Medulla oblongata (tissue), 1 donor: ENCODE results near the gene CUL3.

Experiments used
- DNase-seq: peaks from one replicate; pipeline ENCODE4 v3.0.0-alpha.2; 2015; ENCODE audit errors: extremely low spot score

The CUL3 gene

DNA sequence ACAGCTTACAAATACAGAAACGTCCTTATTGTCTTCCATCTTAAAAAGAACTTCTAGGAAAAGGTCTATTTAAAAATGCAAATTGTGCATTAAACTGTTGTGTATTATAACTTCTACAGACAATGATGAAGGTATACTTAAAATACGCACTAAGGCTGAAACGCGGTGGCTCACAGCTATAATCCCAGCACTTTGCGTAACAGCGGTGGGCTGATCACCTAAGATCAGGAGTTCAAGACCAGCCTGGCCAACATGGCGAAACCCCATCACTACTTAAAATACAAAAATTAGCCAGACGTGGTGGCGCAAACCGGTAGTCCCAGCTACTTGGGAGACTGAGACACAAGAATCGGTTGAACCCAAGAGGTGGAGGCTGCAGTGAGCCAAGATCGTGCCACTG, 4.9 kb downstream of the CUL3 start:
- no peak for DNase-seq

DNA sequence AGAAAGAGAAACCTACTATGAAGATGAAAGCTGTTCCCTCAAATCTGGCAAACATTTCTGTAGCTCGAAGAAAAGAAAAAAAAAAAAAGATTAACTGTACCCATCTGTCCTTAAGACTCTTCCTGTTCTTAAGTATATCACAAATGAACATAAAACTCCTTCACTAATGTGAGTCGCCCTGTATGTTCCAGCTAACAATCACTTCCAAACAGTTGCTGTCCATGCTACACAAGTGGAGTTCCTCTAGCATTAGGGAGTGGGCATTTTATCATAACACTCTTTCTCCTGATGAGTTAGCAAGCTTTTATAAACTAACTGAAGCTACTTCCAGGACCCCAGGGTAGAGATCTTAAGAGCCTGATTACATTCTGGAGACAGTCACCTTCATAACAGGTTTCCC, 5.8 kb downstream of the CUL3 start:
- no peak for DNase-seq

DNA sequence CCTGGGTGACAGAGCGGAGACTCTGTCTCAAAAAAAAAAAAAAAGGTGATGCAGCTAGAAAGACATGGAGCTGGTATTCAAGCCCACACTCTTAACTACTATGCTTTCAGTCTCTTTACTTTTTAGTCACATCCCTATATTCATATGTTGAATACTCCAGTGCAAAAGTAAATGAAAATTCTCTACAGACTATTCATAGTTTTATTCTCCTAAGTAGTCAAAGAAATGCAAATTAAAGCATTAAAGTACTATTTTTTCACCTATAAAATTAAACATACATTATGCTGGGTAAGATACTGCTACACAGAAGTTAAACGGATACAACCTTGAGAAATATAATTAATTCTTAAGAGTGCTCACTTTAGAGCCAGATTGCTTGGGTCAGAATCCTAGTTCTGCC, 7.6 kb downstream of the CUL3 start:
- DNase-seq, result no peak

DNA sequence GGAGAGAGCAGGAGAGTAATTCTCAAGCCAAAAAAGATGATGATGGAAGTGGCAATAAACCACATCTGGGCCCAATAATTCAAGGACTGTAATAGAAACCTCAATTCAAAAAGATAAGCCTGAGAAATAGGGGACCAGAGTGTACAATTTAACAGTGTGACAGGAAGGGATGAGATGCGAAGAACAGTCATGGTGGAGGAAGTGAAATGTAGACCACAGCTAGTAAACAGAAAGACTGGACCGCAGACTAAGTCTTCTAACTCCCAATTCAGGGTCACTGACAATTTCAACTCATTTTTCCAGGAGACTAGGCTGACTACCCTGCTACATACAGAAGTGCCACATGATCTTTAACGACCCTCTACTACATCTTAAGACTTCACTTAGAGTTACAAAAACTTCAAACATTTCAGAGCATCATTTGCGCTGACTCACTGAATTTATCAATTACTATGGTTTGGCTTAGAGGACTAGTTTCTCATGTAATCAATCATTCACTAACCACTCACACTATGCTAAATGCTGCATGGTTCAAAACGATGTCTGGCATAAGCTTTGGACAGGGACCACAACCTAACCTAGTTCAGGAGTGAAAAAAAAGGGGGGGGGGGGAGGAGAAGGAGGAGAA, 9.0 kb downstream of the CUL3 start:
- no peak for DNase-seq

DNA sequence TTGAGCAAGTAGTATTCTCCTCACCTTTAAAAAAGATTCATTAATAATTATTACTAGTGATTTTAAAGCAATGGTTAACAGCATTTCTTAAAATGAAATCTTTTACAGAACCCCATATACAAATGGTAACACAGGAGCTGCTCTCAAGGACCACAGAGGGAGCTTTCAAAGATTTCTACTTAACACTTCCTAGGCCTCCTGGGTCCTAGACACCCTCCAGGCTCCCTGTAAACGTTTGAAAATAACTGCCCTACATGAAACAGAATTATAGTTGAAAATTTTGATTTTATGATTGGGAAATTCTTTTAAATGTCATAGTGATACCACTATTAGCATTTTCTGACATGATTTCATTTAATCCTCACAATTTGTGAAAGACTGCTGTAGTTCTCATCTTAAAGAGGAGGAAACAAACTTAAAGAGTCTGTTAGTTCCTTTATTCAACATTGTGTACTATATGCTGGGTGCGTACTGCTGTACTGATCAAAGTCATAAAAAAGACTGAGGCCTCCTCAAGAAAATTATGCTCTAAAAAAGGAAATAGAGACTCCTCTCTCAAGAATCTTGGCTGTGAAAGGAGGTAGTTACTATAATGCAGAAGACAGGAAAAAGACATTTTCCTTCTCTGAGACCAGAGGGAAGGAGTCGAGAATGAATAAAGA, 10.6 kb downstream of the CUL3 start:
- DNase-seq, result no peak

DNA sequence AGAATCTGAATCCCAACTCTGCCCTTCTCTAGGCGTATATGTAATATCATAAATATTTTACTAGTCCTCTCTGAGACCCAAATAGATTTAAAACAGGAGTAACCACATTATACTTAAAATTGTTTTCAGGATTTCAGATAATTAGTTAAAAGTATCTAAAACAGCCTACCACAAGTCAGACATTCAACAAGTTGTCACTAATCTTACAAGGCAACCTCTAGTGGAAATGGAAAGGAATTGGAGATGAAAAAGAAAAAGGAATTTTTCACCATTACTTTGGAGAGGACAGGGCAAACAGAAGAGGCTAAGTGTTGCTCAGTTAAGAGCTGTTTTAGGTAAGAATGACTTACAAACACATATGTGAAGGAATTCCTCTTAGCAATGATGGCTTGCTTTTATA, 11.4 kb downstream of the CUL3 start:
- DNase-seq, result no peak

DNA sequence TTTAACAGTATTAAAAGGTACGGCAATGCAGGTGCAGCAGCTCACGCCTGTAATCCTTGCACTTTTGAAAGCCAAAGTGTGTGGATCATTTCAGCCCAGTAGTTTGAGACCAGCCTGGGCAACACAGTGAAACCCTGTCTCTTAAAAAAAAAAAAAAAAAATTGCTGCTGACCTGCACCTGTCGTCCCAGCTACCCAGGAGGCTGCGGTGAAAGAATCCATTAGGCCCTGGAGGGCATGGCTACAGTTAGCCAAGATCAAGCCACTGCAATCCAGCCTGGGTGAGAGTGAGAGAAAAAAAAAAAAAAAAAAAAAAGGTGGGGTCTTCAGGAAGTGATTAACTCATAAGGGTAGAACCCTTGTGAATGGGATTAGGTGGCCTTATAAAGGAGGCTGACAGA, 12.8 kb downstream of the CUL3 start:
- DNase-seq, result no peak

DNA sequence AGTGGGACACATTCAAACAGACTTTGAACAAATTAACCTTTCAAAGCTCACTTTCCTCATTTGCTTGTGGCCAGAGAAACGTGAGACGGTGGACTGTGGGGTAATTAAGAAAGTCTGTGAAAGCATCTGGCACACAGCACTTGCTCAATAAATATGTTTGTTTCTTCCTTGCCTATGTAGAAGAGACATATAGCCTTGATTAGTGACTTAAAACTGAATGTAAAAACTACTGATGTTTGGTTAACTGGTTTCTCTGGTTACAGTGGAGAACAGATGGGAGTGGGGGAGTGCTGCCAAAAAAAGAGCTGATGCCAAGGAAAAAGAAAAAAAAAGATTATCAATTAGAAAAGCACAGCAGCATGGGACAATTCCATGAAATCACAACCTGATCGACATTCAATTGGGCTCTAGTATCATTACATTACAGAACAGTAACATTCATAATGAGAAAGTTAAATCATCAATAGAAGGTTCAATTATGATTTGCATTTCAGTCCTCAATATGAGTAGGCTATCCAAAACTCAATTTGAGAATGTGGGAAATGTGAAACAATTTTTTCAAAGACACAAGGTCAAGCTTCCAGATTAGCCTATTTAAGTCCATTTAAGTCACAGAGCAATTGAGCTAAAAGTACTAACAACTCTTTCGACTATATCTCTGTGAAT, 14.7 kb downstream of the CUL3 start:
- DNase-seq, result no peak

DNA sequence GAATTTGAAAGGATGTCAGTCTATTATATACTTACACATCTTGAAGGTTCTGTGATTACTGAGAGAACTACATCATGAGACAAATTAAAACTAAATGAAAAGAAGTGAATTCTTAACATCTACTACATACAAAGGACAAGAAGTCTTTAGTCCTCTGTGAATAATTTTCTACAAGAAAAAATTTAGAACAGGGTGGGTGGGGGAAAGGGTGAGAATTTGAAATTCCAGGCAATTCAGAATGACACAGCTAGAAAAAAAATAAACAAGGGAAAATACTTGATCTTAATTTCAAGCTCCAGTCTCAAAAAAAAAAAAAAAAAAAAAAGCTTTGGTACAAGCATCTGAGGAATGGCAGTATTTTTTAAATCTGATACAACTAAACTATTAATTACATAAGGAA, 15.5 kb downstream of the CUL3 start:
- no peak for DNase-seq

DNA sequence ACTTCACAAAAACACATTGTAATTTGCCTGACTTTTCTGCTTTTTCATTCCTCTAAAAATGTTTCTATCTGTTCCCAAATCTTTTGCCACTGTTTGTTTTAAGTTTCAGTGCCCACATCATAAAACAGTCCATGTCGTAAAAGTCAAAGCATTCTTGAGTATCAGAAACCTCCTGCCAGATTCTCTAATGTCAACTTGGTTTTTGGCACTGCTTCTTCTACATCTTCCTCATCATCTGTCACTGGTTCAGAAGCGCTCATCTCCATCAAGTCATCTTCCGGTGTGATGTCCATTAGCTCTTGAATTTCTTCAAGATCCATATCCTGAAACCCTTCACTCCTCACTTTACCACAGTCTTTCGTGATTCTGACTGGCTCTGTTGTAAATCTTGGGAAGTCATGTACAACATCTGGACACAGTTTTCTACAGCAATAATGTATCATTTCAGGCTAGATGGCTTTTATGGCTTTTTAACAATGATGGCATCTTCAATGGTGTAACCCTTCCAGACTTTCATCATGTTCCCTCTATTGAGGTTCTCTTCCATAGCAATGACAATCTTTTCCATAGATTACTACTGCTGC, 19.6 kb downstream of the CUL3 start:
- DNase-seq, result no peak

DNA sequence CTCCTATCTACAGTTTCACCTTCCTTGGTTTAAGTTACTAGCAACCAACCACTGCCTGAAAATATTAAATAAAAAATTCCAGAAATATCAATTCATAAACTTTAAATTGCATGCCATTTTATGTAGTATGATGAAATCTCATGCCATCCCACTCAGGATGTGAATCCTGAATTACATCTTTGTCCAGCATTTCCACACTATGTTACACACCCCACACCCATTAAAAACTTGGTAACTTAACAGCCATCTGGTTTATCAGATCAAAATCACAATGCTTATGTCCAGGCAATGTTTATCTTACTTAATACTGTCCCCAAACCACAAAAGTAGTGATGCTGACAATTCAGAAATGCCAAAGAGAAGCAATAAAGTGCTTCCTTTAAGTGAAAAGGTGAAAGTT, 21.6 kb downstream of the CUL3 start:
- DNase-seq, result no peak

DNA sequence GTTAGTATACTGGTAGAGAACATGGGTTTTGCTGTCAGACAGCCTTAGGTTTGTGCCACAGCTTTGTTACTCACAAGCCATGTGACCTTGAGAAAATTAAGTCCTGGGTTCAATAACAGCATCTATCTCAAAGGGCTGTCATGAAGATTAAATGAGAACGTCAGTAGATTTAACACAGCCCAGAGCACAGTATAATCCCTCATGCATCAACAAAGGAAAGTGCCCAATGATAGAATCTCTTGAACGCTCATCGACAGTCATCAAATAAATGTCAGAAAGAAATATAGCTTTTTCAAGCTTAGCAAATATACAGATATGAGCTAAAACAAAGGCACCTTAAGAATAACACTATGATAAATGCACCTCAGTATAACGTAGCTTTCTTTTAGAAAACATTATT, 22.3 kb downstream of the CUL3 start:
- DNase-seq, result no peak

DNA sequence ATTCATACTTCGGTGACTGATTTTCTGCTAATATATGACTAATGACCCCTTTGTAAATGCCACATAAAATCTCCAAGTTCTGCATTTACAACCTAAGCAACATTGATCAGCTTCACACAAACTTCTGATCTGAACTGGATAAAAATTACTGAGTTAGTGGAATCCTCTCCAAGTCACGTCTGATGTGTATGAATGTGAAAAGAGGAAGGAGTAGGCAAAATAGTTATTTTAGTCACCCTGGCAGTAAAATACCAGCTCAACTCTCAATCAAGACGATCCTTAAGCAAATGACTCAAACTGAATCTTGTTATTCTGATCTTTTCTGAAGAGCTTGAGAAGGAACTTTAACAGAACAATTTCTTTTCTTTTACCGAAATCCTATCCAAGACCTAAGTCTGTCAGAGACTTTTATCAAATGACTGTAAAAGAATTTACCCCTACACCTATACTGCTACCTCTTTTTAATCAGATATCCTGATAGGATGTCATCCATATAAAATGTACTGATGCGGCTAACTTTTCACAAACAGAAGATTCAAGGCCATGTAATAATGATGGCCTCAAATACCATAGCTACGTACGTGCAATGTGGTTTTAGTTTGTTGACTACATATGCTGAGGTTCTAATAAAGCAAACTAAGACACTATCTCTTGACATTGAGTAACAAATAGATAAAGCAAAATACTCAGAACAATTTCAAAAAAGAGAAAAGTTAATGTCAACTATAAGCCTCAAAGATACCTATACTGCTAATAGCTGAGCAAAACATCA, 23.7 kb downstream of the CUL3 start:
- peak; percentile 16 for DNase-seq

DNA sequence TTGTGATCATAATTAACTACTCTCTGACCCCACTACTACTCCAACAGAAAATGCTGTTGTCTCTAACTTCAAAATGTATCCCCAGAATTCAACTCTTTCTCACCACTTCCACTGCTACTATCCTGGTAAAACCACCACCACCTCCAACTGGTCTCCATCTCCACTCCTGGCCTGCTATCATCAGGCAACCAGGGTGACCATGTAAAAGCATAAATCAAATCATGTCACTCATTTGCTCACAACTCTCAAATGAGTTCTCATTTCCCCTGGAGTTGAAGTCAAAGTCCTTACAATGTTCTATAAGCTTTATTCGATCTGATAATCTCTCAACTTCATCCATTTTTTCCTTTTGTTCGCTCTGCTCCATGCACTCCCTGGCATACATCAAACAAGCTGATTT, 24.6 kb downstream of the CUL3 start:
- DNase-seq, result no peak

DNA sequence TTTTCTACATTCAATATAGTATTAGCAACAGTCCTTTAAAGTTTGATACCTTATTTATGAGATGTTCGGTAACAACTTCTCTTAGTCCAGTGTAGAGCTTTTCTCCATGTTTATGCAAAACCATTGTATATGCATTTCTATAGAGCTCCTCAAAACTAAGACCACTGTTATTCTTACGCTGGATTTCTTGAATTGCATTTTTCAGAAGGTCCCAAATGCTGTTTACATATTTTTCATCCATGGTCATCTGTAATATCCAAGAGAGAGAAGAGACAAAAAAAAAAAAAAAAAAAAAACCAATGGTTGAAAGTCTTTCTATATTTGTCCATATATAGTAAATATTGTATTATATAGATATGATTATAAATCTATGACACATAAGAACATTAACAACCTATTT, 27.6 kb downstream of the CUL3 start:
- no peak for DNase-seq

DNA sequence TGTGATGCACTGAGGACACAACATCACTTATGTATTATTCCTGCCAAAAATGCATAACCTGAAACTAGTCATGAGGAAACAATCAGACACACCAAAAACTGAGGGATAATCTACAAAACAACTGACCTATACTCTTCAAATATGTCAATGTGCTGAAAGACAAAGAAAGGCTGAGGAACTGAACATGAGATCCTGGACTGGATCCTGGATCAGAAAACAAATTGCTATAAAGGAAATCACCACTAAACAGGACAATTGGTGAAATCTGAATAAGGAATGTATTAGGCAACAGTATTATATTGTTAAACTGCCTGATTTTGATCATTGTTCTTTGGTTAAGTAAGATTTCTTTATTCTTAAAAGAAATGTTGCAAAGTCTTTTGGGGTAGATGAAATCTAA, 28.8 kb downstream of the CUL3 start:
- DNase-seq, result no peak

DNA sequence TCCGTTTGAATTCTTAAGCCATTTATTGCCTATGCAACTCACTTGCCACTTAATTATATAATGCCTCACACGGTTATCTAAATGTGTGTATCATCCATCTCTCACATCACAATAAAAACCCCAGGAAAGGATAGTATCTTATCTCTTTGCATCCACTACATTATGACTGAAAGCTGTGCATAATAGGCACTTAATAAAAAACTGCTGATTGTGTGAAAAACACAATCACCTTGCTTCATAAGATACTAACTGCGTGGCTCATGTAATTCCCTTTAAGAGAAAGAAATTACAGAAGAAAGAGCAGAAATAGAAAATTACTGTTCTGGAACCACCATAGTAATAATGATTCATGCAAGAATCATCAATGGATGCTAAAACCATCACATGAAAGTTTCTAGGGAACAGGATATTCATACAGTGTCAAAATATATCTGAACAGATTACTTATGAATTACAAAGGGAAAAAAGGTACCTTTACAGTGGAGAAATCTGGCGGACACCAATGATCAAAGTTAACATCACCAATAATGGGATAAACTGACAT, 29.3 kb downstream of the CUL3 start:
- no peak for DNase-seq

DNA sequence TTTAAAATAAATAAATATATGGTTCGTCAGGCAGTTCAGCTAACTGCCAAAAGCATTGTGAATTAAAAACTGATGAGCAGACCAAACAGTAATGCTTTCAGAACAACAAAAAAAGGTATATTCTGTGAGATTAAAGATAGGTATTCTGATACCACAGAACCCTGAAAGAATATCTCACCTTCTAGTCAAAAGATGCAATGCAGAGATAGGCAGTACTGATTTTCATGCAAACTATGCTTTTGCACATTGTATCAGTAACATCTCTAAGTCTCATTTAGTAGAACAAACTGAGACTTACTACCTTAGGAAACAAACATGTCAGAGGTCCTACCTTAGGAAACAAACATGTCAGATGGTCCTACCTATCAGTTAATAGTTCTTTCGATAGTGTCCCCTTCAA, 32.4 kb downstream of the CUL3 start:
- no peak for DNase-seq

DNA sequence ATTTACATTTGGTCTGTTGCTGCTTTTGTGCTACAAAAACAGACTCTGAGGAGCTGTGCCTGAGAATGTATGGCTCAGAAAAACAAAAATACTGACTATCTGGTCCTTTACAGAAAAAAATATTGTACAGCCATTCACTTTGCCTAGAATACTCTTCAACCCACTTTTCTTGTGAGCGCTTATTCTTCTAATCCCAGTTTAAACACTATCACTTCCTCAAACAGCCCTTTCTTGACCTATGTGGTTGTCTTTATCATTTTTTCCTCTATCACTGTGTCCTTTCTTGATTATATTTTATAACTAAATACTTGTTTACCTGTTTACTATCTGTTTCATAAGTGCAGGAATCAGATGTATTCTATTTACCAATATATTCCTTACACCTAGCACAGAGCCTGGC, 33.5 kb downstream of the CUL3 start:
- DNase-seq, result no peak

DNA sequence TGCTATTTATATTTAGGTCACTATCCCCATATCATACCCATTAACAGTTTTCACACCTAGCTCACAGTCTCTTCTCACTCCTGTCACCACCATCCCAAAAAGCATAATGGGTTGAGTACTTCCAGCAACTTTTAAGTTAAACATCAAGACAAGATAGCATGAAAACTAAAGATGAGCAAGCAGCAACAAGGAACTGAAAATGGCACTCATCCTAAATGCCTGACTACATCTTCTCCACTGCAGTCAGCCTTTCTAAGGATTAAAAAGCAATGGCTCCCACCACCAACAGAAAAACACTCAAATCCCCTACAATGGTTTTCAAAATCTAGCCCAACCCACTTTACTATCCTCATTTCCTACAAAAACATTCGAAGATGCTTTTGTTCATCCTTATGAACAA, 38.2 kb downstream of the CUL3 start:
- DNase-seq, result no peak

DNA sequence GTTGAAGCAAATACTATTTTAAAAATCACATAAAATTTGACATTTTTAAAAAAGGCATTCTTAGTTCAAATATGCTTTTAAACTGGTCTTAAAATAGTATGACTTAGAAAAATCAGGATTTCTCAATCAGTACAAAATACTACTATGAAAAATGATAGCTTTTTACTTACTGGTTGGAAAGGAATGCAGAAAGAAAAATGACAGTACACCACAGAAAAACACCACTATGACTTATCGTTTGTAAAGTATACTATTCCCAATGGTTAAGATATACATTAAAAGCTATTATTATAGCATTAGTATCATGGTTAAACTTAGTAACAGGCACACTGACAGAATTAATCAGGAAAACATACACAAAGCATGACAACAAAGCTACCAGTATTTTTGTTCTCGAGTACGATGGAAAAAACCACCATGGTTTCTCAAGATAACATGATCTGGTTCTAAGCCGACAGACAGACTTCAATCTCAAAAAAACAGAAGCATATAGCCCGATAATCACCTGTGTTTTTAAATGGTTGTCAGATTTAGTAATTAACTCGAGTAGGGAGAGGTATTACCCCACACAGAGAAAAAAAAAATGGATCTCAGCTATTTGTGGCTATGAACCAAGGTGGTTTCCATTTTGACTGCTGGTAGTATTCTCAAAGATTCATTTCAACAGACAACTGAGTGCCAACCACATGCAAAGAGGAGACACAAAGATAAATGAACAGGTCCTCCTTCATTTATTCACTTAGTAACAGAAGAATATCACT, 39.1 kb downstream of the CUL3 start:
- DNase-seq, result no peak
